BLaER1 (cell line): ENCODE results near the gene DBN1.

Experiments
- H3K27ac ChIP-seq: shearing (Covaris generic); formaldehyde crosslinking; 2 replicates; pipeline ENCODE4 v1.8.1; 2022
- H3K27me3 ChIP-seq: shearing (Covaris generic); formaldehyde crosslinking; 2 replicates; pipeline ENCODE4 v1.8.1; 2022
- H3K36me3 ChIP-seq: shearing (Covaris generic); formaldehyde crosslinking; 2 replicates; pipeline ENCODE4 v1.8.1; 2022
- H3K4me1 ChIP-seq: shearing (Covaris generic); formaldehyde crosslinking; 2 replicates; pipeline ENCODE4 v1.8.1; 2022
- H3K4me2 ChIP-seq: shearing (Covaris generic); formaldehyde crosslinking; 2 replicates; pipeline ENCODE4 v1.8.1; 2022
- H3K4me3 ChIP-seq: shearing (Covaris generic); formaldehyde crosslinking; 2 replicates; pipeline ENCODE4 v1.8.1; 2022
- H3K9ac ChIP-seq: shearing (Covaris generic); formaldehyde crosslinking; 2 replicates; pipeline ENCODE4 v1.8.1; 2022
- H3K9me3 ChIP-seq: shearing (Covaris generic); formaldehyde crosslinking; 2 replicates; pipeline ENCODE4 v1.8.1; 2022
- H4K20me1 ChIP-seq: shearing (Covaris generic); formaldehyde crosslinking; 2 replicates; pipeline ENCODE4 v1.8.1; 2022
- Cebpa-rat ChIP-seq: shearing (Covaris generic); IDR thresholded peaks from 2 replicates; pipeline ENCODE4 v1.8.1; 2022

Gene DBN1

DNA sequence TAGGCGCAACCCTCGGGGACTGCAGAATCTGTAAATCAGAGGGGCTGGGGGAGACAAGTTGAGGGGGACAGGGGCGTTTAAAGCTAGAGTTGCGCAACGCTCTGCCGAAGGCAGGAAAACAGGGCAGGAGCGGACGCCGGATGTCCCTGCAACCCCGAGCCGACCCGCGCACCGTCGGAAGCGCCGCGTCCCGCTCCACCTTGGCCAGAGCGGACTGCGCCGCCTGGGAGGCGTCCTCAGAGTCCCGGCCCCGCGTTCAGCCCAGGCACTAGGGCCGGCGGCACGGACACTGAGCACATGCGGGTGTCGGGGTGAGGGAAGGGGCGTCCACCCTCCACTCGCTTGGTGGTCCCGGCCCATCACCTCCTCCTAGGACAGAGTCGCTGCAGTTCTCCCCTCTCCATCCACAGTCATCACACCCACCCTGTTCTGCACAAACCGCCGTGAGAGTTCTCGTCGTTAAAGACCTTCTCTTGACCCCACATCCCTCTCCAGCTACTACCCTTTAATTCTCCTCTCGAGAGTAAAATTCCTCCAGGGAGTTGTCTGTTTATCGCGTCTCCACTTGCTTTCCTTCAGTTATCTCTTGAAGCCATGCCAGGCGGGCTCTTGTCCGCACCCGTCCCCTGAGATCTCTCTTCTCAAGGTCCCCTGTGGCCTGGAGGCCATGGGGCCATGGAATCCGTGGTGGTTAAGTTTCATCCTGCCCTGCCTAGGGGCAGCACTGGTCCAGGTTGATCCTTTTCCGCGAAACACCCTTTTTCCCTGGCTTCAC, 24.8 kb upstream of the DBN1 start:
- peak; percentile 97 for TF ChIP-seq Cebpa-rat
- Histone ChIP-seq H3K4me2 (peak overlapping the region; percentile 98), H3K27ac (peak overlapping the region; percentile 61), H3K27me3 (no peaks in the 10 kb centered on the region), H4K20me1 (peaks cover 63% of the 10 kb centered on the region), H3K4me3 (peak overlapping the region; percentile 85), H3K9ac (peak overlapping the region; percentile 69), H3K36me3 (peaks cover 16% of the 10 kb centered on the region), H3K4me1 (peaks cover 89% of the 10 kb centered on the region), H3K9me3 (no peaks in the 10 kb centered on the region)

DNA sequence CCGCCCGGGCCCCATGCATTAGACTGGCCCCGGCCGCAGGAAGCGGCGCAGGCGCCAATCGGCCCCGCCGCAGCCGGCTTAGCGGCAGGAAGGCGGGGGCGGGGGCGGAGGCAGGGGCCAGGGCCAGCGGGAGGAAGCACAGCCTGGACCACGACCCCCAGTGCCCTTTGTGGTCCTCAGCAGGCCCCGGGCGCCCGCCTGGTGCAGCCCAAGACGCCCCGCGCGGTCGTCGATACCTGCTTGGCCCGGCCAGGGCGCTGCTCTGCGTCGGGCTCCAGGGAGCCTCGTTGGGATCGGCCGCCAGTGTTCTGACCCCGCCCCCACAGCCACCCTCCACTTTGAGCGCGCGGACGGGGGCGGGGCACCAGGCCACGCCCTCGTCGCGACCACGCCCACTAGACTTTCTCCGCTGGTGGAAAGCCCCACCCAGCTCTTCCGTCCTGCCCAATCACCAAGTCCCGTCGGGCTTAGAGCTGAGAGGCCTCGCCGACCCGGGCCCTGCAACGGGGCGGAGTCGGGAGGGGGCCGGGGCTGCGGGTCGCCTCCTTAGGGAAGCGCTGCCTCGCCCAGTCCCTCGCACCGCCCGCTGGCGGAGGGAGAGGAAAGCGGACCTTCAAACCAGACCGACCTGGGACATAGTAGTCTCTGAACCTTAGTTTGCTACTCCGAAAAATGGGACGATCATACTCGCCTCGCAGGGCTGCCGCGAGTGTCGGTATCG, 24.0 kb upstream of the DBN1 start, which contains the start of gene PDLIM7:
Gene PDLIM7, minus strand, starts transcription at position 313 of the 721 bp plus-strand sequence. CDS start 1,092 bp downstream, outside the sequence.
- Histone ChIP-seq H3K4me2 (peak within 1 kb of the TSS; percentile 98), H3K9me3 (no peaks in the 10 kb centered on the region), H3K4me1 (peaks cover 89% of the 10 kb centered on the region), H3K9ac (peak within 1 kb of the TSS; percentile 85), H3K27ac (peak within 1 kb of the TSS; percentile 84), H3K36me3 (peaks cover 16% of the 10 kb centered on the region), H4K20me1 (peaks cover 63% of the 10 kb centered on the region), H3K27me3 (no peaks in the 10 kb centered on the region), H3K4me3 (peak within 1 kb of the TSS; percentile 85)
- TF ChIP-seq Cebpa-rat, result no peak

DNA sequence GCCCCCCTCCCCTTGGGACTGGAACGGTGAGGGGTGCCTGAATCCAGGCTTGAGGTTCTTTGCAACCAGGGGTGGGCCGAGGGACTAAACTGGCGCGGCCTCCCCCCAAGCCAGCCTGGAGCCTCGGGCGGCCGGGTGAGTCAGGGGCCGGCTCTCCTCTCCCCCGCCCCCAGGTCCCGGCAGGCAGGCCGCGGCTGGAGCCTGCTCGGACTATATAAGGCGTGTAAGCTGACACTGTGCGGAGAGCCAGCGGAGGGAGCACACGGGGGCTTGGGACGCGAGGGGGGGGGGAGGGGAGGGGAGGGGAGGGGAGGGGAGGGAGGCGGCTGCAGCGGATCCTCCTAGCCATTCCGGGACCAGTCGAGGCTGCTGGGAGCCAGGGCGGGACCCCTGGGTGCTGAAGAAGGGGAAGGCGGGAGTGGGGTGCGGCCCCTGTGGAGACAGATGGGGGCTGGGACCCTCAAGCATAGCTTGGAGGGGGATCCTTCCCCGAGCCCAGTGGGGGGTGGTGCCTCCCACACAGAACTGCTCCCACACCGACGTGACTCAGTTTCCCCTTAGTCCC, 23.4 kb upstream of the DBN1 start:
- peak overlapping the region; percentile 85 for H3K9ac ChIP-seq
- no peak for TF ChIP-seq Cebpa-rat
- no peaks in the 10 kb centered on the region for H3K9me3 ChIP-seq
- H3K4me3 ChIP-seq, result peak overlapping the region; percentile 85
- H3K4me1 ChIP-seq, result peaks cover 88% of the 10 kb centered on the region
- peaks cover 61% of the 10 kb centered on the region for H4K20me1 ChIP-seq
- peaks cover 21% of the 10 kb centered on the region for H3K36me3 ChIP-seq
- H3K27me3 ChIP-seq, result no peaks in the 10 kb centered on the region
- peak overlapping the region; percentile 84 for H3K27ac ChIP-seq
- peak overlapping the region; percentile 98 for H3K4me2 ChIP-seq

DNA sequence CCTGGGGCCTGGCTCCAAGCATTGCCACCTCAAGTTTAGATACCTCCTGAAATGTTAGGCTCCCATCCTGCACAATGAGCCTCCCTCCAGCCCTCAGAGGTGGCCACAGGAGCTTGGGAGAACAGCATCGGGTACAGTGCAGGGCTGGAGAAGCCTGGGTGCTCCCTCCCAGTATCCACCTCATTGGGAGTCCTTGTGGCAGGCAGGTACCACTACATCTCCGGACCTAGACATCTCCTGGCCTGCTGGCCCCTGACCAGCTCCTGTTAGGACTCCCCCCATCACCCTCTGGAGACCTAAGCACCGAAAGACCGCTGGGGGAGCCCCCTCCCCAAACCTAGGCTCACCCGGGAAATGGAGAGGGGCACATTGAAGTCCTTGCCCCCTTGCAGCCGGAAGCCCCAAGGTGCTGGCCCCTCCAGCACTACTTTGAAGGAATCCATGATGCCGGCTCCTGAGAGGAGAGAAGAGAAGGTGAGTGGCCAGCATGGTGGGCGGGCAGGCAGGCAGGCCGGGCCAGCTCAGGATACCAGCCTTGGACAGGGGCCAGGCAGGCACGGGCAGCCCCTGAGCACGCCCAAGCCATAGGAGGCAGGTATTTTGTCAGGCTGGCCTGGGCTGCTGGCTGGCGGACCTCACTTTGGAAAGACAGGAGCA, 22.8 kb upstream of the DBN1 start:
- peaks cover 26% of the 10 kb centered on the region for H3K36me3 ChIP-seq
- H3K4me1 ChIP-seq, result peaks cover 86% of the 10 kb centered on the region
- H3K9ac ChIP-seq, result peak overlapping the region; percentile 85
- H3K27ac ChIP-seq, result peak overlapping the region; percentile 84
- TF ChIP-seq Cebpa-rat, result no peak
- H4K20me1 ChIP-seq, result peaks cover 58% of the 10 kb centered on the region
- H3K4me3 ChIP-seq, result peak overlapping the region; percentile 85
- peak overlapping the region; percentile 98 for H3K4me2 ChIP-seq
- H3K9me3 ChIP-seq, result no peaks in the 10 kb centered on the region
- no peaks in the 10 kb centered on the region for H3K27me3 ChIP-seq

DNA sequence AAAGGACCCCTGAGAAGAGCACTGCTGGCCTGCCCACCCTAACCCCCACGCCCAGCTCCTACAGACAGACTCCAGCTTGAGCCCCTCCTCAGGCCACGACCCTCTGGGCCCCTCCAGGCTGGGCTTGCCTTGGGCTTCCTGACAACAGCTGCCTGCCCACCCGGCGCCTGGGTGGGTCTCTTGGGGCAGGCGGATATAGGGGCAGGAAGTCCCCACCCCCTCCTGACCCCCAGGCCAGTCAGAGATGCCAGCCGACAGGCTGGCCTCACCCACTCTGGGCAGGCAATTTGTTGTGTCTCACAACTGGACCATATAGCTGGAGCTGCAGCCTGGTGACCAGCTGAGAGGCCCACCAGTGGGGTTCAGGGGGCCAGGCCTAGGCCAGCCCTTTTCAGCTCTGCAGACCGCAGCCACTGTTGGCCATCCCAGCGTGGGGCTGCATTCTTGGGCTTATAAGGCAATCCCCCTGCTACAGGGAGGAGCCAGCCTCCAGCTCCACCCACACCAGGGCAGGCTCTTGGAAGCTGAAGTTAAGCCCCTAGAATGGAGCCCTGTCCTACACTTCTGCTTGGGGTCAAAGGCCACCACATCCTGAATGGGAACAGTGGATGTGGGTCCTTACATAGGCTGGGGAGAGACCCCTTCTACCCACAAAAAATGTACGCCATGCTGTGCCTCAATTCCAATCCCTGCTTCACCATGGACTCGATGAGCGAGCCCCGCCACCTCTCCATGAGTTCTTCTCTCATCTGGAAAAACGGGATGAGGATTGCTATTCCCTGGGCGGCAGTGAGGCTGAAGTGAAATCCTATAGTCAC, 22.0 kb upstream of the DBN1 start:
- Histone ChIP-seq H3K9me3 (no peaks in the 10 kb centered on the region), H3K36me3 (peaks cover 32% of the 10 kb centered on the region), H3K4me2 (peak overlapping the region; percentile 98), H3K9ac (peak overlapping the region; percentile 85), H3K4me1 (peaks cover 86% of the 10 kb centered on the region), H3K27ac (peak overlapping the region; percentile 84), H3K27me3 (no peaks in the 10 kb centered on the region), H3K4me3 (peak overlapping the region; percentile 85), H4K20me1 (peaks cover 61% of the 10 kb centered on the region)
- TF ChIP-seq Cebpa-rat, result no peak

DNA sequence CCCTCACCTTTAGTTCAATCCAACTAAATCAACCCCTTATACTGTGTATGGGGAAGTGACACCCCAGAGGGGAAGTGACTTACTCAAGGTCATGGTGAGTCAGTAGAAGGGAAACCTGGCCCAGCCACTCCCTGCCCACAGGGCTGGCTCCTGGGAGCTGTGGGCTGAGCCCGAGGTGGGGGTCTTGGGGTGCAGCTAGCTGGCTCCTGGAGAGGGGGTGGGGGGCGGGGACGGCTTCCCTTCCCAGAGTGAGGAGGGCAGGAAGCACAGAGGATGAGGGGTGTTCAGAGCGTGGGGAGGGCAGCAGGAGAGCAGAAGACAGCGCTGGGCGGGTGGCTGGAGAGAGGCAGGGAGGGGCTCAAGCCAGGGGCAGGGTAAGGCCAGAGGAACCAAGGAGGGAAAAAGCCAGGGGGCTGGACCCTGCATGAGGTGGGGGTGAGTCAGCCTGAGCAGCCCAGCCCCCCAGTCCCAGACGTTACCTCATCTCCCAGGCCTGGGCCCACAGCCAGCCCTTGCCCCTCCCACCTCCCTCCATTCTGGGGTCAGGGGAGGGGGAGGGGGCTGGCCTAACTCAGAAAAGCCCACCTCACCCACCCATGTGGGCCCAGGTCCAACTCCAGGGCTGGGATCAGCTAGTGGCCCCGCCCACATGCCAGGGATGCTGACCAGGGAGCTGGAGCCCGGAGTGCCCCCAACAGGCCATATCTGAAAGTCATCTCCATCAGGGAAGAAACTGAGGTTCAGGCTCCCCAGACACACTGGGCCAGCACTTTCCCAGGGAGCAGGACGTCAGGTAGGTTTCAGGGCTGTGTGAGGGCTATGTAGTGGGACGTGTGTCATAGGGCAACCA, 21.1 kb upstream of the DBN1 start:
- Histone ChIP-seq H3K4me1 (peaks cover 86% of the 10 kb centered on the region), H3K4me3 (peak overlapping the region; percentile 85), H3K9ac (peak overlapping the region; percentile 85), H3K9me3 (no peaks in the 10 kb centered on the region), H3K36me3 (peaks cover 34% of the 10 kb centered on the region), H3K4me2 (peak overlapping the region; percentile 98), H3K27me3 (no peaks in the 10 kb centered on the region), H3K27ac (peak overlapping the region; percentile 84), H4K20me1 (peaks cover 69% of the 10 kb centered on the region)
- no peak for TF ChIP-seq Cebpa-rat

DNA sequence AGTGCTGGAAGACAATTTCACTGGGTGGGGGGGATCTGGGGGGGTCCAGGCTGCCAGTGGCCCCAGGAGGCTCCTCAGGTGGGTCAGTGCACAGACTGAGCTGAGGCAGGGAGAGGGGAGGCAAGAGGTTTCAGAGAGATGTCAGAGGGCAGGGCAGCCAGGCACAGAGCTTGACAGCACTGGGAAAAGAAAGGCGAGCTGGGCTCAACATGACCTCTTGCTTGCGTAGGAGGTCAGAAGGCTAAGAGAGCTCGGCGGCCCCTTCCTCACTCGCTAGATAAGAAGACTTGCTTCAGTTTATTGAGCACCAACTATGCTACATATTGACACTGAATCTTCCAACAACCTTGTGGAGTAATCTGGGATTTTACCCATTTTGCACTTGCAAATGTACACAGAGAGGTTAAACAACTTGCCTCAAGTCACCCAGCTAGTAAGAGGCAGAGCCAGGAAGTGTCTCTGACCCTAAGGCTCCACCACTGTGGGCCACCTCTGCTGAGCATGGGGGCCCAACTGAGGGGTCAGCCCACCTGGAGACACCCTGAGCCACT, 20.4 kb upstream of the DBN1 start:
- H3K4me1 ChIP-seq, result peaks cover 86% of the 10 kb centered on the region
- peaks cover 76% of the 10 kb centered on the region for H4K20me1 ChIP-seq
- peaks cover 41% of the 10 kb centered on the region for H3K36me3 ChIP-seq

DNA sequence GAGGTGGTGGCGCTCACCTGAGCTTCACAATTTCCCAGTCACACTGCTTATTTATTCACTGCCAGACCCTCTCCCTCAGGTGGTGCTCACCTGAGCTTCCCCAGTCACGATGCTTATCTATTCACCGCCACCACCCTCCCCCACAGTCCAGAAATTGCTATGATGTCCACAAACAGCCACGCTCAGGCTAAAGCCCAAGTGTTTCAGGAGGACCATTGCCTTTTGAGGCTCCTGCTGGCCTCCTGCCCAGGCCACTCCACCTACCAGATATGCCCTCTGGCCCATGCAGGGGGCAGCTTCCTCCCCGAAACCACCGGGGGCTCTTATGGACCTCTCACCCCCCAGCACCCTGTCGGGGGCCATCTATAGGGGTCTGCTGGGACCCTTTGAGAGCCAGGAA, 19.4 kb upstream of the DBN1 start:
- H3K9me3 ChIP-seq, result no peaks in the 10 kb centered on the region
- H4K20me1 ChIP-seq, result peaks cover 82% of the 10 kb centered on the region
- H3K4me3 ChIP-seq, result no peak overlapping the region
- no peak overlapping the region for H3K4me2 ChIP-seq
- peak overlapping the region; percentile 14; the same call in 1 of the 2 replicates for H3K9ac ChIP-seq
- peaks cover 86% of the 10 kb centered on the region for H3K4me1 ChIP-seq
- peak overlapping the region; percentile 84 for H3K27ac ChIP-seq
- H3K27me3 ChIP-seq, result no peaks in the 10 kb centered on the region
- H3K36me3 ChIP-seq, result peaks cover 50% of the 10 kb centered on the region
- no peak for TF ChIP-seq Cebpa-rat

More for the DNA sequence above, 20.4 kb upstream of the DBN1 start:
- H3K27ac ChIP-seq, result peak overlapping the region; percentile 84
- H3K27me3 ChIP-seq, result no peaks in the 10 kb centered on the region
- H3K4me3 ChIP-seq, result no peak overlapping the region
- H3K4me2 ChIP-seq, result peak overlapping the region; percentile 98
- H3K9me3 ChIP-seq, result no peaks in the 10 kb centered on the region
- 0 out of 2 replicates have a peak overlapping the region, but pooled peaks have one; percentile 14 for H3K9ac ChIP-seq
- TF ChIP-seq Cebpa-rat, result no peak
